Gastrocnemius medialis (tissue), 4 donors: Measurements from ENCODE around the gene MAPKAP1.

ENCODE experiments used
- CTCF ChIP-seq, 5 experiments: fragments of 450-650 bp in 3 of 5; fragments of 200-600 bp in 2 of 5; sonication (generic) in 2 of 5; IDR thresholded peaks in 4 of 5; conservative IDR thresholded peaks in 1 of 5; 1 replicate in 4 of 5; 2 replicates in 1 of 5; pipeline ENCODE4 v1.5.1; 2016 to 2019; ENCODE audit warnings: antibody characterized with exemption in 5 of 5, mild to moderate bottlenecking in 3 of 5, moderate library complexity in 3 of 5
- POLR2A ChIP-seq, 2 donors: fragments of 450-650 bp; IDR thresholded peaks; one replicate each; pipeline ENCODE4 v1.6.1; 2017; ENCODE audit warnings: antibody characterized with exemption in 2 of 2, mild to moderate bottlenecking in 2 of 2, moderate library complexity in 2 of 2

DNA sequence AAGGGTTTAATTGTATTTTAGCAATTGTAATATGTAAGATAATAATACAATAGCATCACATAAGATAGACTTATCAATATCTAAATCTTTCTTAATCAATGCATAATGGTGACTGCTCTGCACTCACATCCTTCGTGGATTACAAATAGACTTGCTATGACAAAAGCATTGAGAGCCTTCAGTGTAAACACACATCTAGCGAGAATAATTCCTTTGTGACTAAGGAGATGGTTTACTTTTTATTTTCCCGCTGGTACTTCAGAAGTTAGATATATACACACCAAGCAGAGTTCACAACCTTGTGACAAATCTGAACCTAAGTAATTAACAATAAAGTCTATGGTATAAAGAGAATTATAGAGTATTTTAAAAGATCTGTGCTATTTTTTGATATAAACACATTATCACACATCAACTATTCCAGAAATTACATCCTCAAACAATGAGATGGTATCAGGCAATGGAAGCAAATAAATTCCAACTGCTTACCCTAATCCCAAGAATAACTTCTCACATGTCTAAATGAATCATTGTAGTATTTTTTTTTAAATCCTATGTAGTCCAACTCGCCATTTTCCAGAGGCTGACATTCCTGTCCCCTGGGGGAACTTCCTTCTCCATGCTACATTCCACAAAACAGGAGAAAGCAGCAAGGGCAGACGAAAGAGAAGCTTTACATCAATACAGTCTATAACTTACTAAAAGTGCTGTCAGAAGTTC is 51.2 kb downstream of the MAPKAP1 start:
- TF ChIP-seq POLR2A (IDR thresholded peaks at IDR 0.05) (no peak), CTCF (IDR thresholded peaks at IDR 0.05 in 4 of 5, conservative IDR thresholded peaks at IDR 0.05 in 1 of 5) (no peak)
